Neural cell (in vitro differentiated cells): ENCODE results near the gene NCKAP5. TPM values are rescaled to one million over a fixed set of nuclear protein-coding genes. Genes with fewer than 3 reads are reported as not detected.

Experiments
- H2AFZ ChIP-seq: fragments of 200-600, 300-800 bp; sonication (generic), shearing (Covaris generic); 2 replicates; pipeline ENCODE4 v1.6.0; 2014; ENCODE audit warnings: low read depth, mild to moderate bottlenecking, antibody characterized with exemption, low read length, moderate library complexity
- H3F3A ChIP-seq: fragments of 200-600 bp; shearing (Covaris generic); 2 replicates; pipeline ENCODE4 v1.6.1; 2016; ENCODE audit warnings: mild to moderate bottlenecking, moderate library complexity, mixed read lengths, antibody characterized with exemption, low read length; ENCODE audit not compliant: insufficient read depth, poor library complexity, severe bottlenecking
- H3K27ac ChIP-seq: fragments of 200-600, 300-800 bp; sonication (generic), shearing (Covaris generic); 2 replicates; pipeline ENCODE4 v1.5.1; 2014; ENCODE audit warnings: mild to moderate bottlenecking, low read length, moderate library complexity
- H3K27me3 ChIP-seq: fragments of 300-800, 200-600 bp; sonication (generic), shearing (Covaris generic); 2 replicates; pipeline ENCODE4 v1.6.0; 2014; ENCODE audit warnings: mild to moderate bottlenecking, low read depth, low read length, moderate library complexity; ENCODE audit not compliant: insufficient read depth
- H3K36me3 ChIP-seq: fragments of 300-800, 200-600 bp; sonication (generic), shearing (Covaris generic); 2 replicates; pipeline ENCODE4 v1.5.1; 2014; ENCODE audit warnings: mild to moderate bottlenecking, antibody characterized with exemption, low read length, moderate library complexity; ENCODE audit not compliant: insufficient read depth
- H3K4me2 ChIP-seq: fragments of 300-800, 200-600 bp; sonication (generic), shearing (Covaris generic); 2 replicates; pipeline ENCODE4 v1.6.0; 2014; ENCODE audit warnings: mild to moderate bottlenecking, low read length
- H3K4me3 ChIP-seq: fragments of 300-800, 200-600 bp; sonication (generic), shearing (Covaris generic); 2 replicates; pipeline ENCODE4 v1.5.1; 2014; ENCODE audit warnings: mild to moderate bottlenecking, low read length, moderate library complexity
- H3K79me2 ChIP-seq: fragments of 200-600 bp; shearing (Covaris generic); replicated peaks from 2 replicates; pipeline ENCODE4 v1.6.0; 2014; ENCODE audit warnings: mild to moderate bottlenecking, low read length, moderate library complexity; ENCODE audit not compliant: insufficient read depth
- H3K9ac ChIP-seq: fragments of 300-800, 200-600 bp; sonication (generic), shearing (Covaris generic); 2 replicates; pipeline ENCODE4 v1.6.1; 2016; ENCODE audit warnings: mild to moderate bottlenecking, low read length, mixed read lengths
- H3K9me2 ChIP-seq: fragments of 200-600 bp; shearing (Covaris generic); 2 replicates; pipeline ENCODE4 v1.6.1; 2016; ENCODE audit warnings: mild to moderate bottlenecking, low read length, mixed read lengths; ENCODE audit not compliant: insufficient read depth
- H3K9me3 ChIP-seq: fragments of 200-600, 300-800 bp; sonication (generic), shearing (Covaris generic); 2 replicates; pipeline ENCODE4 v1.6.1; 2016; ENCODE audit warnings: mild to moderate bottlenecking, mixed run types, low read length, moderate library complexity, mixed read lengths
- H4K20me1 ChIP-seq: fragments of 200-600 bp; shearing (Covaris generic); 2 replicates; pipeline ENCODE4 v1.6.1; 2016; ENCODE audit warnings: mild to moderate bottlenecking, mixed run types; ENCODE audit not compliant: insufficient read depth
- EP300 ChIP-seq: fragments of 450-650 bp; conservative IDR thresholded peaks from 2 replicates; pipeline ENCODE4 v1.6.1; 2014; ENCODE audit warnings: antibody characterized with exemption, mild to moderate bottlenecking, moderate library complexity; ENCODE audit not compliant: poor library complexity, severe bottlenecking
- EZH2 ChIP-seq: fragments of 200-600, 300-800 bp; shearing (Covaris generic), sonication (generic); IDR thresholded peaks from 2 replicates; pipeline ENCODE4 v1.6.1; 2014; ENCODE audit warnings: antibody characterized with exemption, low read length, borderline replicate concordance, mild to moderate bottlenecking; ENCODE audit not compliant: insufficient read depth, poor library complexity, severe bottlenecking
- MXI1 ChIP-seq: fragments of 450-650 bp; conservative IDR thresholded peaks from 2 replicates; pipeline ENCODE4 v1.6.1; 2014; ENCODE audit warnings: antibody characterized with exemption, mild to moderate bottlenecking; ENCODE audit not compliant: poor library complexity, severe bottlenecking
- POLR2AphosphoS5 ChIP-seq: IDR thresholded peaks from 2 replicates; pipeline ENCODE4 v1.6.1; 2012
- RAD21 ChIP-seq: fragments of 450-650 bp; conservative IDR thresholded peaks from 2 replicates; pipeline ENCODE4 v1.6.1; 2014; ENCODE audit warnings: antibody characterized with exemption, mild to moderate bottlenecking, moderate library complexity
- SMC3 ChIP-seq: fragments of 450-650 bp; conservative IDR thresholded peaks from 2 replicates; pipeline ENCODE4 v1.6.1; 2014; ENCODE audit warnings: antibody characterized with exemption, mild to moderate bottlenecking, moderate library complexity; ENCODE audit not compliant: poor library complexity
- TAF1 ChIP-seq: IDR thresholded peaks from 2 replicates; pipeline ENCODE4 v1.6.1; 2012; ENCODE audit warnings: low read depth
- polyA plus RNA-seq: library from polyadenylated mRNA; depleted of rRNA; stranded (reverse); fragments of >200 nt; gene quantifications from 2 replicates; pipeline ENCODE4 v1.2.3, GENCODE V29; 2014
- TF ChIP-seq, protein P1 (sequence below): IDR thresholded peaks from 2 replicates; pipeline ENCODE4 v1.6.1; 2012; ENCODE audit warnings: borderline replicate concordance
- TF ChIP-seq, protein P2 (sequence below): fragments of 450-650 bp; IDR thresholded peaks from 2 replicates; pipeline ENCODE4 v1.5.1; 2014; ENCODE audit warnings: antibody characterized with exemption, mild to moderate bottlenecking, moderate library complexity; ENCODE audit not compliant: poor library complexity, severe bottlenecking

Gene NCKAP5
- polyA plus RNA-seq, 1 donor from 2014 or later = 2.4 TPM

DNA sequence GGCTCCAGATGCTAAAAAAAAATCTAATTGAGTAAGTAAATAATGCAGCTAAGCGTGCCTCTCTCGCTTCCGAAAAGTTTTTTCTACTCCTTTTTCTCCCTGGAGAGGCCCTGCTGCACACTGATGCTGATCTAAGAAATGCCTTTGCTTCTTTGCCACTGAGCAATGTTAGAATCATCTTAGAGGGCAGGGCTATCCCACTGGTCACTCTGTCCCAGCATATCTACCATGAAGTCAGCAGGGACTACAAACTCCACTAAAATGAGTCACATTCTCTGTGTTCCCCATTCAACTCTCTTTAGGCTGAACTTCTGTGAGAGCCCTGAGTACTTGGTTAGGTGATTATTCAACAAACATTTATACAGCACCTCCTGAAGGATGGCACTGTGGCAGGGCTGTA is 770.7 kb downstream of the NCKAP5 start:
- H4K20me1 ChIP-seq = no peaks in the 10 kb centered on the region
- H3K79me2 ChIP-seq = no peaks in the 10 kb centered on the region
- H3K27me3 ChIP-seq = no peaks in the 10 kb centered on the region
- no peak overlapping the region for H3K27ac ChIP-seq
- H3K9me2 ChIP-seq = no peaks in the 10 kb centered on the region
- H3K36me3 ChIP-seq = no peaks in the 10 kb centered on the region
- no peak overlapping the region for H3K4me3 ChIP-seq
- TF ChIP-seq, protein P1, sequence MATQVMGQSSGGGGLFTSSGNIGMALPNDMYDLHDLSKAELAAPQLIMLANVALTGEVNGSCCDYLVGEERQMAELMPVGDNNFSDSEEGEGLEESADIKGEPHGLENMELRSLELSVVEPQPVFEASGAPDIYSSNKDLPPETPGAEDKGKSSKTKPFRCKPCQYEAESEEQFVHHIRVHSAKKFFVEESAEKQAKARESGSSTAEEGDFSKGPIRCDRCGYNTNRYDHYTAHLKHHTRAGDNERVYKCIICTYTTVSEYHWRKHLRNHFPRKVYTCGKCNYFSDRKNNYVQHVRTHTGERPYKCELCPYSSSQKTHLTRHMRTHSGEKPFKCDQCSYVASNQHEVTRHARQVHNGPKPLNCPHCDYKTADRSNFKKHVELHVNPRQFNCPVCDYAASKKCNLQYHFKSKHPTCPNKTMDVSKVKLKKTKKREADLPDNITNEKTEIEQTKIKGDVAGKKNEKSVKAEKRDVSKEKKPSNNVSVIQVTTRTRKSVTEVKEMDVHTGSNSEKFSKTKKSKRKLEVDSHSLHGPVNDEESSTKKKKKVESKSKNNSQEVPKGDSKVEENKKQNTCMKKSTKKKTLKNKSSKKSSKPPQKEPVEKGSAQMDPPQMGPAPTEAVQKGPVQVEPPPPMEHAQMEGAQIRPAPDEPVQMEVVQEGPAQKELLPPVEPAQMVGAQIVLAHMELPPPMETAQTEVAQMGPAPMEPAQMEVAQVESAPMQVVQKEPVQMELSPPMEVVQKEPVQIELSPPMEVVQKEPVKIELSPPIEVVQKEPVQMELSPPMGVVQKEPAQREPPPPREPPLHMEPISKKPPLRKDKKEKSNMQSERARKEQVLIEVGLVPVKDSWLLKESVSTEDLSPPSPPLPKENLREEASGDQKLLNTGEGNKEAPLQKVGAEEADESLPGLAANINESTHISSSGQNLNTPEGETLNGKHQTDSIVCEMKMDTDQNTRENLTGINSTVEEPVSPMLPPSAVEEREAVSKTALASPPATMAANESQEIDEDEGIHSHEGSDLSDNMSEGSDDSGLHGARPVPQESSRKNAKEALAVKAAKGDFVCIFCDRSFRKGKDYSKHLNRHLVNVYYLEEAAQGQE = no peak
- TF ChIP-seq EP300 (no peak), POLR2AphosphoS5 (no peak), SMC3 (no peak), MXI1 (no peak), RAD21 (no peak)
- TF ChIP-seq, protein P2, sequence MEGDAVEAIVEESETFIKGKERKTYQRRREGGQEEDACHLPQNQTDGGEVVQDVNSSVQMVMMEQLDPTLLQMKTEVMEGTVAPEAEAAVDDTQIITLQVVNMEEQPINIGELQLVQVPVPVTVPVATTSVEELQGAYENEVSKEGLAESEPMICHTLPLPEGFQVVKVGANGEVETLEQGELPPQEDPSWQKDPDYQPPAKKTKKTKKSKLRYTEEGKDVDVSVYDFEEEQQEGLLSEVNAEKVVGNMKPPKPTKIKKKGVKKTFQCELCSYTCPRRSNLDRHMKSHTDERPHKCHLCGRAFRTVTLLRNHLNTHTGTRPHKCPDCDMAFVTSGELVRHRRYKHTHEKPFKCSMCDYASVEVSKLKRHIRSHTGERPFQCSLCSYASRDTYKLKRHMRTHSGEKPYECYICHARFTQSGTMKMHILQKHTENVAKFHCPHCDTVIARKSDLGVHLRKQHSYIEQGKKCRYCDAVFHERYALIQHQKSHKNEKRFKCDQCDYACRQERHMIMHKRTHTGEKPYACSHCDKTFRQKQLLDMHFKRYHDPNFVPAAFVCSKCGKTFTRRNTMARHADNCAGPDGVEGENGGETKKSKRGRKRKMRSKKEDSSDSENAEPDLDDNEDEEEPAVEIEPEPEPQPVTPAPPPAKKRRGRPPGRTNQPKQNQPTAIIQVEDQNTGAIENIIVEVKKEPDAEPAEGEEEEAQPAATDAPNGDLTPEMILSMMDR = no peak
- H3K9me3 ChIP-seq = no peaks in the 10 kb centered on the region
- no peak overlapping the region for H3K4me2 ChIP-seq
- no peak overlapping the region for H2AFZ ChIP-seq
- no peaks in the 10 kb centered on the region for H3F3A ChIP-seq
- H3K9ac ChIP-seq = no peak overlapping the region

DNA sequence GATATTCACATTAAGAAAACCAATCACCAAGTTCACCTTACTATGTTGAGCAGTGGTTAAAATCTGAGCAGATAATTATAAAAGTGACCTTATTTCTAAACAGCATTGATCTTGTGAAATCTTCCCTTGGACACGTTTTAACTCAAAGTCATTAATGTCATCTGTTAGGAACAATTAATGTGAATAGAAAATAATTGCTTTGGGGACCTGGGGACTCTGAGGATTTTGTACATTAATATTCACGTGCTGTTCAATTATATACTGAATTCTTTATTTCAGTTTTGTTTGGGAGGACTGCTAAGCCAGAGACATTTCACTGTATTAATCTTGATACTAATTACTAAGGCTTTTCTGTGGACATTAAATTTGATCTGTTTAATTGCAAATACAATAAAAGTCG is 771.2 kb downstream of the NCKAP5 start:
- H3K36me3 ChIP-seq = no peaks in the 10 kb centered on the region
- no peak for TF ChIP-seq EP300
- no peaks in the 10 kb centered on the region for H3K9me3 ChIP-seq
- no peak overlapping the region for H3K9ac ChIP-seq
- H3K9me2 ChIP-seq = no peaks in the 10 kb centered on the region
- H3K27ac ChIP-seq = no peak overlapping the region
- no peak overlapping the region for H3K4me2 ChIP-seq
- no peaks in the 10 kb centered on the region for H3F3A ChIP-seq
- no peaks in the 10 kb centered on the region for H3K79me2 ChIP-seq
- no peaks in the 10 kb centered on the region for H3K27me3 ChIP-seq
- no peaks in the 10 kb centered on the region for H4K20me1 ChIP-seq
- no peak overlapping the region for H2AFZ ChIP-seq
- H3K4me3 ChIP-seq = no peak overlapping the region

DNA sequence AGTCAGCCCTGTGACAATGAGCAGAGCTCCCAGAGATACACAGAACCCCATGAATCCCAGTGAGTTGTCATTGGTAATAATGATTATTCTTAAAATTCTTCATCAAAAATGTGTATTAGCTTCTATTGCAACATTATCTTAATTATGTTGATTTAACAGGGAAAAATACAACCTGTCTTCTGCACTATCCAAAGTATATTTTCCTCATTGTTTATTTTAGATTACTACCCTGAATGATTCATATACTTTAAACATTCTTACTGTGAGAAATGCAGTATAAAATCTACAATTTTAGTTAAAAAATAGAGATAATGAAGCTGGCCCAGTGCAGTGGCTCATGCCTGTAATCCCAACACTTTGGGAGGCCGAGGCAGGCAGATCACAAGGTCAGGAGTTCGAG is 773.0 kb downstream of the NCKAP5 start:
- H3K9me3 ChIP-seq = no peaks in the 10 kb centered on the region
- H3K4me2 ChIP-seq = no peak overlapping the region
- H4K20me1 ChIP-seq = no peaks in the 10 kb centered on the region
- H3K27me3 ChIP-seq = no peaks in the 10 kb centered on the region
- no peak overlapping the region for H3K27ac ChIP-seq
- no peaks in the 10 kb centered on the region for H3K36me3 ChIP-seq
- H3K79me2 ChIP-seq = no peaks in the 10 kb centered on the region
- H3K9ac ChIP-seq = no peak overlapping the region
- no peak for TF ChIP-seq RAD21
- TF ChIP-seq, protein P2 = no peak
- no peak for TF ChIP-seq TAF1
- no peak for TF ChIP-seq SMC3
- TF ChIP-seq, protein P1 = no peak
- TF ChIP-seq MXI1 = no peak
- no peak for TF ChIP-seq EP300
- no peak for TF ChIP-seq EZH2
- TF ChIP-seq POLR2AphosphoS5 = no peak
- H2AFZ ChIP-seq = no peak overlapping the region
- H3K4me3 ChIP-seq = no peak overlapping the region
- no peaks in the 10 kb centered on the region for H3K9me2 ChIP-seq
- H3F3A ChIP-seq = no peaks in the 10 kb centered on the region
